Breast epithelium (tissue), 3 donors: ENCODE data around the gene ISX.

Experiments used
- POLR2A ChIP-seq: fragments of 450-650 bp; IDR thresholded peaks from one replicate; pipeline ENCODE4 v1.6.1; 2016; ENCODE audit warnings: antibody characterized with exemption, mild to moderate bottlenecking, moderate library complexity
- TF ChIP-seq, protein P1 (sequence below), 3 donors: fragments of 450-650 bp; IDR thresholded peaks; one replicate each; pipeline ENCODE4 v1.5.1; 2016 to 2017; ENCODE audit warnings: antibody characterized with exemption in 3 of 3, mild to moderate bottlenecking in 3 of 3, moderate library complexity in 3 of 3

- TF ChIP-seq, protein P1, sequence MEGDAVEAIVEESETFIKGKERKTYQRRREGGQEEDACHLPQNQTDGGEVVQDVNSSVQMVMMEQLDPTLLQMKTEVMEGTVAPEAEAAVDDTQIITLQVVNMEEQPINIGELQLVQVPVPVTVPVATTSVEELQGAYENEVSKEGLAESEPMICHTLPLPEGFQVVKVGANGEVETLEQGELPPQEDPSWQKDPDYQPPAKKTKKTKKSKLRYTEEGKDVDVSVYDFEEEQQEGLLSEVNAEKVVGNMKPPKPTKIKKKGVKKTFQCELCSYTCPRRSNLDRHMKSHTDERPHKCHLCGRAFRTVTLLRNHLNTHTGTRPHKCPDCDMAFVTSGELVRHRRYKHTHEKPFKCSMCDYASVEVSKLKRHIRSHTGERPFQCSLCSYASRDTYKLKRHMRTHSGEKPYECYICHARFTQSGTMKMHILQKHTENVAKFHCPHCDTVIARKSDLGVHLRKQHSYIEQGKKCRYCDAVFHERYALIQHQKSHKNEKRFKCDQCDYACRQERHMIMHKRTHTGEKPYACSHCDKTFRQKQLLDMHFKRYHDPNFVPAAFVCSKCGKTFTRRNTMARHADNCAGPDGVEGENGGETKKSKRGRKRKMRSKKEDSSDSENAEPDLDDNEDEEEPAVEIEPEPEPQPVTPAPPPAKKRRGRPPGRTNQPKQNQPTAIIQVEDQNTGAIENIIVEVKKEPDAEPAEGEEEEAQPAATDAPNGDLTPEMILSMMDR (IDR thresholded peaks at IDR 0.05) = peak; percentile 48 to 73 (median 67)
- TF ChIP-seq POLR2A = no peak
Measured at GRCh38 chr22:35023692-35024363, 42.1 kb upstream of the ISX start.
